Amniotic epithelial cell (primary cell): ENCODE data around the gene PTGIR.

ENCODE experiments used
- DNase-seq: peaks from one replicate; pipeline ENCODE4 v3.0.0-alpha.2; 2010; ENCODE audit warnings: low read depth

Gene PTGIR

DNA sequence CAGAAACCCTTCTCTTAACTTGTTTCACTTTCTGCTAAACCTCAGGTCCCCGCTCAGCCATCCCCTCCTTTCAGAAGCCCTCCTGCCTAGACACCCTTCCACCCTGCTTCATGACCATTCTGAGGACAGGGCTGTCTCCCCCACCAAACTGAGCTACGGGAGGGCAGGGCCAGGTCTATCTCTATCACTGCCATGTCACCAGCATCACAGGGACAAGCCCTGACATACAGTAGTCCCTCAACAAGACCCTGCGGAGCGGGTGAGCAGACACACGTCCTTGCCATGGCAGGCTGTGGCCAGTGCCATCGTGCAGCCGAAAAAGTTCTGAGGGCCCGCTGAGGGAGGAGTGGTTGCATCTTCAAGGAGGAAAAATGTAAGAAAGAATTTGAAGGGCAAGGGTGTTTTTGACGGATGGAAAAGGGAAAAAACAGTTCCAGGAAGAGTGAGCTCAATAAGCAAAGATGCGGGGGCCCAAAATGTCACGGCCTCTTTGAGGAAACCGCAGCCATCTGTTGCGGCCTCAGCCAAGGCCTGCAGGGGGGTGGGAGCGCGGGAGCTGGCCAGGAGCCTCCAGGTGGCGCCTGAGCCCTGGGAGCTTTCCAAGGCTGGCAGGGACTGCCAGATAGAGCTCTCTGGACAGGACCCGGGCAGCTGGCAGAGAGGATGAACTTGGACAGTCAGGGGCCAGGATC is 8.1 kb downstream of the PTGIR start:
- DNase-seq = peak; percentile 76

DNA sequence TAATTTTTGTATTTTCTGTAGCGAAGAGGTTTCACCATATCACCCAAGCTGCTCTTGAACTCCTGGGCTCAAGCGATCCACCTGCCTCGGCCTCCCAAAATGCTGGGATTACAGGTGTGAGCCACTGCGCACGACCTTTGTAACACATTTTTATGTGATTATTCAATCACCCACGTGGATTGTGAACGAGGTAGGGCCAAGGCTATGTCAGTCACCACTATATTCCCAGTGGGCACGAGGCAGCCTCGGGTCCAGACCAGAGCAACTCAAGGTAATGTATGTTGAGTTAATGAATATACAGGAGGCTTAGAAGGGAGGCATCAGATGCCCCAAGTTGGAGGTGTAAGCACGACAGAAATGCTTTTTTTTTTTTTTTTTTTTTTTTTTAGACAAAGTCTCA is 8.9 kb downstream of the PTGIR start:
- DNase-seq = no peak

GRCh38 chr19:46614114-46614722 is 10.7 kb downstream of the PTGIR start:
- peak; percentile 65 for DNase-seq

DNA sequence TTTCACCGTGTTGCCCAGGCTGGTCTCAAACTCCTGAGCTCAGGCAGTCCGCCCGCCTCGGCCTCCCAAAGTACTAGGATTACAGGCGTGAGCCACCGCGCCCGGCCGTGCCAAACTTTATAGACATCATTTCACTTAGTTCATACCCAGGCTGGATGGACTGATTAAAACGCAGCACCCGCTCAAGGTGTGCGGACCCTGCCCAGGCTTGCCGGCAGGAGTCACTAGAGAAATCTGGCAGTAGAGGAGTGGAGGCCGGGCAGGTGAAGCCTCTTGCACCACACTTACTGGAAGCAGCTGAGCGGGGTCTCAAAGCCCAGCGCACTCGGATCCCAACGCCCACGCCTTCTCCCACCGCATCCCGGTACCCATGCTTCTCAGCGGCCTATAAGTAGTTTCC is 11.4 kb downstream of the PTGIR start:
- no peak for DNase-seq

DNA sequence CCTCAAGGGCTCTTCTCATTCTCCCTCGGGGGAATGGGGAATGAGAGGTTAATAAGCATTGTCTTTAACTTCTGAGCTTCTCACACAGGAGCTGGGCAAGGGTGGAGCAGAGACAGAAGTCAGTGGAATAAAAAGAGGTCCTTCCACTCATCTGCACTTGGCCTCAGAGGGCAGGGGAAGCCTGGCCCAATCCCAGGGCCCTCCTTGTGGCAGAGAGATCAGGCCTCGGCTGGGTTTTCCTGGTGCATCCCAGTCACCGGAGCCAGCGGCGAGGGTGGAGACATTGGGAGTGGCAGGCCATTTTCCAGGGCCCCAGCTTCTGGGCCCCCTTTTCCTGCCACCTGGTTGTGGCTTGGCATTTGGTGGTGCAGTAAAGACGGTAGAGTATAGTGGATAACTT is 13.1 kb downstream of the PTGIR start:
- DNase-seq = no peak

GRCh38 chr19:46610851-46611770 is 13.8 kb downstream of the PTGIR start:
- no peak for DNase-seq

DNA sequence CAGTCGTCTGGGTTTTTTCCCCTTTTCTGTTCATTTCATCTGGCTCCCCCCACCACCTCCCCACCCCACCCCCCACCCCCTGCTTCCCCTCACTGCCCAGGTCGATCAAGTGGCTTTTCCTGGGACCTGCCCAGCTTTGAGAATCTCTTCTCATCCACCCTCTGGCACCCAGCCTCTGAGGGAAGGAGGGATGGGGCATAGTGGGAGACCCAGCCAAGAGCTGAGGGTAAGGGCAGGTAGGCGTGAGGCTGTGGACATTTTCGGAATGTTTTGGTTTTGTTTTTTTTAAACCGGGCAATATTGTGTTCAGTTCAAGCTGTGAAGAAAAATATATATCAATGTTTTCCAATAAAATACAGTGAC is 14.5 kb downstream of the PTGIR start:
- no peak for DNase-seq

- no peak for DNase-seq
Observed at GRCh38 chr19:46609511-46610412, 15.1 kb downstream of the PTGIR start.

DNA sequence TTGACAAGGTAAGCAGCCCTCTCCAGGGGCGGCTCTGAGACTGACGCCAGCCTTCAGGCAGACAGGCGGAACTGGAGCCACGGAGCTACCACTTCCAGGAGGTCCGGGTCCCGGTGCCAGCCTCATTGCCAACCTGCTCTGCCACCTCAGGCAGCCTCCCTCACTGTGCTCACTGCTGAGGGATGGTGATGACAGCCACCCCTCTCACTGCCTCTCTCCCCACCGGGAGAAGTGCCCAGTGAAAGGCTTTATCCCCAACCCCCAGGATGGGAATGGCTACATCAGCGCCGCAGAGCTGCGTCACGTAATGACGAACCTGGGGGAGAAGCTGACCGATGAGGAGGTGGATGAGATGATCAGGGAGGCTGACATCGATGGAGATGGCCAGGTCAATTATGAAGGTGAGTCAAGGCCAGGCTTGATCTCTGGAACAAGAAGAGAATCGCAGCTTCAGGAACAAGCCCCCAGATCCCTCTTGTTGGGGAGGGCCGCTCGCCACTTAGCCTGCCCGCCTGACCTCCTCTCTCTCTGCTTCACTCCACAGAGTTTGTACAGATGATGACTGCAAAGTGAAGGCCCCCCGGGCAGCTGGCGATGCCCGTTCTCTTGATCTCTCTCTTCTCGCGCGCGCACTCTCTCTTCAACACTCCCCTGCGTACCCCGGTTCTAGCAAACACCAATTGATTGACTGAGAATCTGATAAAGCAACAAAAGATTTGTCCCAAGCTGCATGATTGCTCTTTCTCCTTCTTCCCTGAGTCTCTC is 16.1 kb downstream of the PTGIR start:
- DNase-seq = no peak

GRCh38 chr19:46608178-46608577 is 16.7 kb downstream of the PTGIR start:
- no peak for DNase-seq

DNA sequence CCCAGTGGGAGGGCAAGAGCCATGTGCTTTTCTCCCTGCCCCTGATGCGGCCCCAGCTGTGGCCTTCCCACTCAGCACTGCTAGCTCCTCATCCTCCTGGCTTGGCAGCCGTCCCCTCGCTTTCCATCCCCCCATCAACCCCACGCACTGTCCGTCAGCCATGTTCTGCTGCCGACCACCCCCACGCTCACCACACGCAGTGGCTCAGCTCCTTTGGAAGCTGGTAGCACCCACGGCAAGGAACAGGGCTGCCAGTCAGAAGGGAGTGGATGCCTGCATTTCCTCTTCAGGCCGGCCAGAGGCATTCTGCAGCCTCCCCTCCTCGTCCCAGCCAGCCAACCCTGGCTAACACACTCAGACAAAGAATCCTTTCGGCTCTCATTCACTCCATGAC is 17.4 kb downstream of the PTGIR start:
- no peak for DNase-seq

DNA sequence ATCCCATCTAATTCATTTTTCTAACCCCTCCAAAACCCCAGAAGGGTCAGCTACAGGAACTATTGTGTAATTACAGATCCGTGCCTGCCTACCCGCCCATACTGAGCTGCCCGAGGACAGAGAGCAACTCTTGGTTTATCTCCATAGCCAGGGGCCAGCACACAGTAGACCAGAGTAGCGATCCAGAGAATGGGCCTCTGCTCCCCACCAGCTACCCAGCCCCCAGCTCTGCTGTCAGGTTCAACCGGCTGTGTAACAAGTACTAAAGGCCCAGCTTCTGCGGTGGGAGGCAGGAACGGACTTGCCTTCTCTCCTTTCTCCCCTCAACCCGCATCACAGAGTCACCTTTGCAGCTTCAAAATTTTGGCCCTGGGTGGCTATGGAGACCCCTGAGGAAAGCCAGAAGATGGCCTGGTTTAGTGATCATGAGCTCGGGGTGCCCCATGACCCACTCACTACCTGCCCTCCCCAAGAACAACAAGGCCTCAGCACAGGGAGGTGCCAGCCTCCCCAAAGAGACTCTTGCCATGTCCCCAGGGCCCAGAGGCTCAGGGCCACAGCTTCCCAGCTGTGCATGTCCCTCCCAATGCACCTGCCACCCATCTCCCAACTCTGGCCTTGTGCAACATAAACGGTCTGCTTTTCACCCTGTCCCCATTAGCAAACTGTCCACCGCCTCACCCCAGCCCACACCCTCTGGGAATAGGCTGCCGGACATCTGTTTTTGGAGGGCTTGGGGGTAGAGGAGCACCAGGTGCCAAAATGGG is 18.0 kb downstream of the PTGIR start:
- DNase-seq = no peak

GRCh38 chr19:46606019-46606418 is 18.9 kb downstream of the PTGIR start:
- no peak for DNase-seq

- no peak for DNase-seq
Observed at GRCh38 chr19:46605356-46605821, 19.5 kb downstream of the PTGIR start.

DNA sequence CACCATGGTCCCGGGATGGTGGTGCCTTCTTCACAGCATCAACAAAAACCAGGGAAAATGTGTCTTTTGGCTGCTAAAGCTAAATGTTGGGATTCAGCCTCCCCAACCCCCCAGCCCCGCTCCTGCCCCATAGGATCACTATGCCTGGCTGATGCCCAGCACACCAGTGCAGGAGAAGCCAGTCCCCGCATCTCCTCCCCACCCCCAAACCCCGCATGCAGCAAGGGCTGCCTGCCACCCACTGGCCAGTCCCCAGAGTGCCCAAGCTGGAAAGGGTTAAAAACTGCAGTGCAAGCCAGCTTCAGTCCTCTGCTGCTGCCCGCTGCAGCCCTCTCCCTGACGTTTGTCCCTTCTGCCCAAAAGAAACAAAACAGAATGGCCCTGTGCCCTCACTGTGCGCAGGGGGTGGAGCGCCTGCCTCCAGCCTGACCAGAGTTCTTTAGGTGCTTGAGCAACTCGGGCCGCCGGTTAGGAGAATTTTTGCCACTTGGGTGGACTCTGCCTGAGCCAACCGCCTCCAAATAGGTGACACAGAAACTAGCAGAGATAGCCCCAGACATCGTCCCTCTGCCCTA is 20.0 kb downstream of the PTGIR start:
- no peak for DNase-seq

DNA sequence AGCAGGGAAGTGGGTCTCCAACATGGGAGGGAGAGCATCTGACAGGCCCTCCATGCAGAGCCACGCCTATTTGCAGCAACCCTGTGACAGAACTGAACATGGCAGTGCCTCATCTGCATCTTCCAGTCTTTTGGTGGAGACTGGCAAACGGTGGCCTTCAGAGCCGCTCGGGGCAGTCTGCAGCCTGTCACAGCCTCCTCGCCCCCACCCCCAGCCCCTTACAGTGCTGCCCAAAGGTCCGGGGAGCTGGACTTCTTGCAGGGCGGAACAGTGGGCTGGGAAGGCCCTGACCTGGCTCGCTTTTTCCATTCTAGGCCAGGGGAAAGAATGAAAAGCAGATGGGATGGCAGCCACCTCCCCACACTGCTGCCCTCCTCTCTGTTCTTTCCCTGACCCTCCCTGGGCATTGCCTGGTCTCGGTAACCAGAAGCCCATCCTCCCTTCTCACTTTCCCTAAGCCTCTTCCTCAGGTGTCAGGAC is 21.1 kb downstream of the PTGIR start:
- no peak for DNase-seq

GRCh38 chr19:46603195-46603637 is 21.7 kb downstream of the PTGIR start:
- DNase-seq = no peak

DNA sequence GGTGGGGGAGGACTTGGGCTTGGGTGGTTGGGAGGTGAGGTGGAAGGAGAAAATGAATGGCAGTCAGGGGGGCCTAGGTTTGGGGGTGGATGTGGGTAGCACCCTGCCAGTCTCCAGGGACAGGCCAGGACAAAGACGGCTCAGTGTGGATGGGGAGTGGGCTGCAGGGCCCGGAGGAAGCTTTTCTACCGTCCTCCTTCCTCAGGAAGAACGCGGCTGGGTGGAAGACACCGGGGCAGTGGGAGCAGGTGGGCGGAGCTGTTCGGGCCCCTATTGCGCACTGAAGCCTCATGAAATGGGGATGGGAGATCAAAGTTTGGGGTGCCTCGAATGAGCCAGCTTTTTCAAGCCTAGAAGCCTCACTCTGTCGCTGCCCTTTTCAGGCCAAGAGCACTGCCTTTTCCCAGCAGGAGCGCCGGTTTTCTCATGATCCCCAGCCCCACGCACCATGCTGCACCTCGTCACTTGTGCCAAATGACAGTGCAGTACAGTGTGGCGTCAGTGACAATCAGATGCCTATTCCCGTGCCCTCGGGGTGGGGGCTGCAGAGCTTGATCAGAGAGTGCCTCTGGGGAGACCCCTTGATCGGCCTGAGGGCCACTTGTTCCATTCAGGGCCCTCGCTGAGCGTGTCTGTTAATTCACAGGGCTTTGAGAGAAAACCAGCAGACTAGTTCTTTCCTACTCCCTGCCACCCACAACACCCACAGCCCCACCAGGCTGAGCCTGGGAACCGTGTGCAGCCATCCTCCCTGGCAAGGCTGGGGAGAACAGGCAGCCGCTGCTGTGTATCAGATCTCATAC is 22.3 kb downstream of the PTGIR start:
- peak; percentile 33 for DNase-seq
